Measurements from ENCODE around the gene ULK1.

ULK1 gene

DNA sequence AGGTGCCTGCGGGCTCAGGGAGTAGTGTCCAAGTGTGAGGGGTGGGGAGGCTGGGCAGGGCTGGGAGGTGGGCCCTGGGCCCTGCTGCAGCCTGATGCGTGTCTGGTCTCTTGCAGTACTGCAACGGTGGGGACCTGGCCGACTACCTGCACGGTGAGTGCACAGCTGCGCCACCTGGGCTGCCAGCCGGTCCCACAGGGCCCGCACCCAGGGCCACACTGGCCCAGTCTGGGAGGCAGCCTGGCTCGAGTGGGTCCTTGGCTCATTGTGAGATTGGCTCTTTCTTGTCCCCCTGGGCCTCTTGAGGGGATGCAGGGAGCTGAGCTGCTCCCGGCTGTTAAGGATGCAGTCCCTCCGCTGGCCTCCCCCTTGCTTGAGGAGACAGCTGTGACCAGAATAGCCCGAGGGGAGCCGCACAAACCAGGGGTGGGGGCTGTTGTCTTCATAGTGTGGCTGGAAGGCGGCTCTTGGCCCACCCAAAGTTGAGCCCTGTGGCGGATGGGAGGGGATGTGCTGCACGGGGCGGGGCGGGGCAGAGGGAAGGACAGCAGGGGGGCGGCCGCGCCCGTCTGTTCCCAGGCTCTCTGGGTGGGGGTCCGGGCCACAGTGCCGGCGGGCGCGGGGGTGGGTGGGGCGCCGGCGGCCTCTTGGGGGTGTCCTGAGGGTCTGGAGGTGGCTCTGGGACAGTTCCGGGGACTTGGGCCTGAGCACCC lies 13.1 kb downstream of the ULK1 start:
- in situ Hi-C loops (cut with MboI; ENCODE audit: low sequenced_read_pairs) = no loop called here

DNA sequence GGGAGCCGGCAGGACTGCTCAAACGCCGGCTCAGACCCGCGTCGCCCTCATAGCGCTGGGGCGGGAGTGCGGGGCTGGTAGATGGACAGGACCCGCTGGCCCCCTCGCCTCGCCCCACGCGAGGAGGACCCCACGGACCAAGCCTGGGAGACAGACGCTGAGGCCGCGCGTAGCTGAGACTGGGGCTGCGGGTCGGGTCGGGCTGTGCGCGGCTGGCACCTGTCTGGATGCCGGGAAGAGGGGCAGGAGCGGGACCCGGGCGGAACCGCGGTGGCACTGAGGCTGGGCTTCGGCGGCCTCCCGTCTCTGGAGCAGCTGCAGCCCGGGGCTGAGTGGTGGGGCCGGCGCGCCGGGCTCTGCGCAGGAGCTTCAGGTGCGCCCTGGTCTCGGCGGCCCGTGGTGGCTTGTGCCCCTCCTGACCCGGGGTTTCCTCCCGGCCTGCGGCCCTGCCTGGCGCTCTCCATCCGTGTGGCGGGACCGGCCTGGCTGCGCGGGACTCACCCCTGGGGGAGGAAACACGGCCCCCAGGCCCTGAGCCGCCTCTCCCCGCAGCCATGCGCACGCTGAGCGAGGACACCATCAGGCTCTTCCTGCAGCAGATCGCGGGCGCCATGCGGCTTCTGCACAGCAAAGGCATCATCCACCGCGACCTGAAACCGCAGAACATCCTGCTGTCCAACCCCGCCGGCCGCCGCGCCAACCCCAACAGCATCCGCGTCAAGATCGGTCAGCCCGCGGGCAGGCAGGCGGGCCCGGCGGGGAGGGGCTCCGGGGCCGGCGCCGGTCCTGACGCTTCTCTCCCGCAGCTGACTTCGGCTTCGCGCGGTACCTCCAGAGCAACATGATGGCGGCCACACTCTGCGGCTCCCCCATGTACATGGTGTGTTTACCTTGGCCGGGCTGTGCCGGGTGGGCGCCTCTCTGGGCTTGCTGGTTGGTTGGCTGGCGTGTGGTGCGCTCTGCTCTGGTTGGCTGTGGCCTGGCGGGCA lies 14.0 kb downstream of the ULK1 start:
- in situ Hi-C loops (cut with MboI; ENCODE audit: low sequenced_read_pairs) = no loop called here

GRCh38 chr12:131909081-131909751 lies 14.8 kb downstream of the ULK1 start:
- in situ Hi-C loops (cut with MboI; ENCODE audit: low sequenced_read_pairs) = no loop called here

DNA sequence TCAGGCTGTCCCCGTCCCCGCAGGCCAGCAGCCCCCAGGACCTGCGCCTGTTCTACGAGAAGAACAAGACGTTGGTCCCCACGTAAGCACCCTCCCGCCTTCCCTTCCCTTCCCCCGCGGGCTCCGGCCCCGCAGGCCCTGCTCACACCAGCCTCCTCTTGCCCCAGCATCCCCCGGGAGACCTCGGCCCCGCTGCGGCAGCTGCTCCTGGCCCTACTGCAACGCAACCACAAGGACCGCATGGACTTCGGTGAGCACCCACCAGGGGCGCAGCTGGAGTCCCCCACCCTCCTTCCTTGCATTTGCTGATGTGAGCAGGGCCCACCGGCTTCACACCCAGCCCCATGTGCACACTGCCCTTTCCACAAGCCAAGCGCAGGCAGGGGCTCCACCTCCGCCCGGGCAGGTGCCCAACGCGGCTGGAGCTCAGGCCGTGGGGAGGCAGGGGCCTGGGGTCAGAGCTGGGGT lies 15.4 kb downstream of the ULK1 start:
- in situ Hi-C loops (cut with MboI; ENCODE audit: low sequenced_read_pairs) = no loop called here

DNA sequence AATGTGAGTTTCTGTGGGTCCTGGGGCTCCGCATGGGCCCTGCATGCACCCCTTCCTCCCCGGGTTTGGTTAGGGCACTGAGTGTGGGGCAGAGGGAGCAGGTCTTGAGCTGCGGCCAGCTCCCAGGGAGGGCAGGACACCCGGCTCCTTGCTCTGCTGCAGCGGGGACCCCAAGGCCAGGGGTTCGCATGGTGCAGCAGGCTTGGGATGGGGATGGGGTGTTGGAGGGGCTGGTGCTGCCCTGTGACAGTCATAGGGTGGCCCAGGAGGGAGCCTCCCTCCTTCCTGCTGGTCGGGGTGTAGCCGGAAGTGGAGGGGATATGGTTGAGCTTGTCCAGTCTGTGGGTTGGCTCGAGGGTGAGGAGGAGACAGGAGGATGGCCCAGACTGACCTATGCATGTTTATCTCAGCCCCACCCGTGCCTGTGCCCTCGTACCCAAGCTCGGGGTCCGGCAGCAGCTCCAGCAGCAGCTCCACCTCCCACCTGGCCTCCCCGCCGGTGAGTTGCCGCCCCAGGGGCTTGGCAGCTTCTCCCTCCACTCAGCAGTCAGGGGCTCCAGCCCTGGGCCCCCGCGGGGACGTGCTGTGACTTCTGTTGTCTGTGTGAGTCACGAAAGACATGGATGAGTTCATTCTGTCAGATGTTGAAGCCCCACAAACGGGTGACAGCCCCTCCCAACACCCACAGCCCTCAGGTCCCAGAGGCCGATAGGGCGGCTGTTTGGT lies 16.0 kb downstream of the ULK1 start:
- in situ Hi-C loops (cut with MboI; ENCODE audit: low sequenced_read_pairs) = no loop called here

DNA sequence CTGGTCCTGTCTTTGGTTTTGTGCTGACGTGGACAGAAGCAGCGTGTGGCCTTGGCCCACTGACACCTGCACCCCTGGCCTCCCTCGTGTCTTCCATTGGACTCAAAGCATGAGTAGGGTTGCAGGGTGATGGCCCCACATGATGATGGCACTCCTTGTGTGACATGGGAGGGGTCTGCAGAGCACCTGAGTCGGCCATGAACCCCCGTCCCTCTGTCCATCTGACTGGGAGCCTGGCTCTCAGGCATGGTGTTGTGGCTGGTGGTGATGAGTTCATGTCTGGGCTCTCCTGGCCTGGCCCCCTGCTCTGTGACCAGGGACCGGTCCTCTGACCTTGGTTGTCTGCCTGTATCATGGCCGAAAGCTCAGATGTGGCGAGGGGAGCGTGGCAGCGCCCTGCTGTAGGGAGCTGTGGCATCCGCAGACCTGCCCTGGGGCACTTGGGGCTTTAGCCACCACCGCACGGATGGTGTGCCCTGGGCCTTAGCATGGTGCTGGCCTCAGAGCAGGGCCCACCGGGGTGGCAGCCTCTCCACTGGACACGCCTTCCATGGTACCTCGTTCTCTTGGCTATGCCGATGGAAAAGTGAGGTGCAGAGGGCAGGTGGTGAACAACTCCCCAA lies 16.7 kb downstream of the ULK1 start:
- in situ Hi-C loops (cut with MboI; ENCODE audit: low sequenced_read_pairs) = no loop called here

DNA sequence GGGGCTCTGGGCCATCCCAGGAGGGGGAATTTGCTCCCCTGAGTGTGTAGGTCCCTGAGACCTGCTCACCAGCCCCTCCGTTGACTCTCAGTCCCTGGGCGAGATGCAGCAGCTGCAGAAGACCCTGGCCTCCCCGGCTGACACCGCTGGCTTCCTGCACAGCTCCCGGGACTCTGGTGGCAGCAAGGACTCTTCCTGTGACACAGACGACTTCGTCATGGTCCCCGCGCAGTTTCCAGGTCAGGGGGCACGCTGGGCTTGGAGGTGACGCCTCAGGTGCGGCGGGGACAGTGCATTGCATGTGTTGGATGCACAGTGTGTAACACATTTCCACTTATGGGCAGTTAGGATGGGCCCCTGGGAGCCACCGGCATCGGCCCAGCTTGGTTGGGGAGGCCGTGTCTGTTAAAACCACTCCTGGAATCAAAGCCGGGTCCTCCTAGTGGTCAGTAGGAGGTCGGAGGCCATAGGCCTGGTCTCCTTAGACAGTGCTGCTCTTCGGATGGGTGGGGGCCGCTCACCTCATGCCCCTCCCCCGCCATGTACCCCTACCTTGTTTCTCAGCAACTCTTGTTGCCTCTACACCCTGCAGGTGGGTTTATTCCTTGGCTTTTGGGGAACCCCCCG lies 17.5 kb downstream of the ULK1 start:
- in situ Hi-C loops (cut with MboI; ENCODE audit: low sequenced_read_pairs) = no loop called here

DNA sequence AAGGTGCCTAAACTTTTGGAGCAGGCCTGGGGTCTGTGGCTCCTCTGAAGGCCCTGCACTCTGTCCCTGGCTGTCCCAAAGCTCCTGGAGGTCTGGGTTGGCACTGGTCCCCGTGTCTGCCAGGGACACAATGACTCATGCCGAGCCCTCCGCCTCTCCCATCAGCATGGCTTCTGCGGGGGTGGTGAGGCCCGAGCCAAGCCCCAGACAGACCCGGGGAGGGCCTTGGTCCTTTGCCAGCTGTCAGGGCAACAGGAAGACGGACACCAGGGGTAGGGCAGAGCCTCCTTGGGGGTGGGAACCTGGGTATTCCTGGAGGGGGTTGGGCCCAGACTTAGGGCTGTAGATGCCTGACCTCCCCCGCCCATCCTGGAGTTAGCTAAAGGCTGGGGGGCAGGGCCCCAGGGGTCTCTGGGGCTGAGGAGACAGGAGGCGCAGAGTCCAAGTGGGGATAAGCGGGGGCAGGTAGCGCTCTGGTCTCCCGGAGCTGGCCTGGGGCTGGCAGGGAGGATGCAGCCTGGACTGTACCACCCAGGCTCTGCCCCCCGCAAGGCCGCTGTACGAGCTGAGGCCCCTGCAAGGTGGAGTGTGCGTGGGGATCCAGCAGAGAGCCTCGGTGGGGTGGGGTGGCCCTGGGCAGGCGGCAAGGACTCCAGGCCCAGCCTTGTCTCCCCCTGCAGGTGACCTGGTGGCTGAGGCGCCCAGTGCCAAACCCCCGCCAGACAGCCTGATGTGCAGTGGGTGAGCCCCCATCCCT lies 18.3 kb downstream of the ULK1 start:
- in situ Hi-C loops (cut with MboI; ENCODE audit: low sequenced_read_pairs) = no loop called here

DNA sequence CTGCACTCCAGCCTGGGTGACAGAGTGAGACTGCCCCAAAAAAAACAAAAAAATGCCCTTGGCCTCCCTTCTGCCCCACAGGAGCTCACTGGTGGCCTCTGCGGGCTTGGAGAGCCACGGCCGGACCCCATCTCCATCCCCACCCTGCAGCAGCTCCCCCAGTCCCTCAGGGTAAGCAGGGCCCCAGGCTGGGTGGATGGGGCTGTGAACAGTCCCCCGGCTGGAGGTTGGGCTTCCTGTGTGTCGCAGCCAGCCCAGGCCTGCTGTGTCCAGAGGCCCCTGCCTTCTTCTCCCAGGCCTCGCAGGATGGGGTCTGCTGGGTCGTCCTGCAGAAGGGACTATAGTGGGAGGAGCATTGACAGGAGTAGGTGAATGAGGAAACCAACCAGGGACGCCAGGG lies 19.2 kb downstream of the ULK1 start:
- in situ Hi-C loops (cut with MboI; ENCODE audit: low sequenced_read_pairs) = no loop called here

DNA sequence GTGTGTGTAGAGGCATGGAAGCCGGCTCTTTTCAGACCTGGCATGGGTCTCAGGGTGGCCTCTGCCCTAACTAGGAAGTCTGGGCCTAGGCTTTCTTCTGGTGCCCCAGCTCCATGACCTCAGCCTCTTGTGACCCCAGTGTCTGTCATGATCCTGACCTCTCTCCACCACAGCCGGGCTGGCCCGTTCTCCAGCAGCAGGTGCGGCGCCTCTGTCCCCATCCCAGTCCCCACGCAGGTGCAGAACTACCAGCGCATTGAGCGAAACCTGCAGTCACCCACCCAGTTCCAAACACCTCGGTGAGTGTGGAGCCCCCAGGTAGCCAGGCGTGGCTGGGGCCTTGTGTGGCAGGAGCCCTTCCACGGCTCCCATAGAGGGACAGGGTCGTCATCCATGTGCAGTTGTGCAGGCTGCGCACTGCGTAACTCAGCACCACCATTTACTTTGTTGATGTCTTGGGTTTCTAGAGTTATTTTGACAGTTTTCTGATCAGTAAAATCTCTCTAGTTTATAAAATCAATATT lies 19.8 kb downstream of the ULK1 start:
- in situ Hi-C loops (cut with MboI; ENCODE audit: low sequenced_read_pairs) = no loop called here

GRCh38 chr12:131915000-131915689 lies 20.7 kb downstream of the ULK1 start:
- in situ Hi-C loops (cut with MboI; ENCODE audit: low sequenced_read_pairs) = no loop called here

GRCh38 chr12:131915823-131916222 lies 21.4 kb downstream of the ULK1 start:
- in situ Hi-C loops (cut with MboI; ENCODE audit: low sequenced_read_pairs) = no loop called here

GRCh38 chr12:131916306-131917138 lies 22.1 kb downstream of the ULK1 start:
- in situ Hi-C loops (cut with MboI; ENCODE audit: low sequenced_read_pairs) = no loop called here

DNA sequence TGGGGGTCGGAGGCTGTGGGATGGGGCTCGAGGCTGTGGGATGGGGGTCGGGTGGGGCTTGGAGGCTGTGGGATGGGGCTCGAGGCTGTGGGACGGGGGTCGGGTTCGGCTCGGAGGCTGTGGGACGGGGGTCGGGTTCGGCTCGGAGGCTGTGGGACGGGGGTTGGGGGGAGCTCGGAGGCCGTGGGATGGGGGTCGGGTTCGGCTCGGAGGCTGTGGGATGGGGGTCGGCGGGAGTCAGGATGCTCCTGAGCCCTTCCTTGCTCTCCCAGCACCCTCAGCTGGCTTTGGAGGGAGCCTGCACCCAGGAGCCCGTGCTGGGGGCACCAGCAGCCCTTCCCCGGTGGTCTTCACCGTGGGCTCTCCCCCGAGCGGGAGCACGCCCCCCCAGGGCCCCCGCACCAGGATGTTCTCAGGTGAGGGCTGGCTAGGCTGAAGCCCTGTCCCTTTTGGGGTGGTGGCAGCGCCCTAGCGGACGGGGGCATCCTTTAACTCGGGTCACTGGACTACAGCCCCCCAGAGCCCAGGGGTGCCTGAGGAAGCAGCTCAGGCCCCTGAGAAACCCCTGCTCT lies 22.8 kb downstream of the ULK1 start:
- in situ Hi-C loops (cut with MboI; ENCODE audit: low sequenced_read_pairs) = no loop called here

DNA sequence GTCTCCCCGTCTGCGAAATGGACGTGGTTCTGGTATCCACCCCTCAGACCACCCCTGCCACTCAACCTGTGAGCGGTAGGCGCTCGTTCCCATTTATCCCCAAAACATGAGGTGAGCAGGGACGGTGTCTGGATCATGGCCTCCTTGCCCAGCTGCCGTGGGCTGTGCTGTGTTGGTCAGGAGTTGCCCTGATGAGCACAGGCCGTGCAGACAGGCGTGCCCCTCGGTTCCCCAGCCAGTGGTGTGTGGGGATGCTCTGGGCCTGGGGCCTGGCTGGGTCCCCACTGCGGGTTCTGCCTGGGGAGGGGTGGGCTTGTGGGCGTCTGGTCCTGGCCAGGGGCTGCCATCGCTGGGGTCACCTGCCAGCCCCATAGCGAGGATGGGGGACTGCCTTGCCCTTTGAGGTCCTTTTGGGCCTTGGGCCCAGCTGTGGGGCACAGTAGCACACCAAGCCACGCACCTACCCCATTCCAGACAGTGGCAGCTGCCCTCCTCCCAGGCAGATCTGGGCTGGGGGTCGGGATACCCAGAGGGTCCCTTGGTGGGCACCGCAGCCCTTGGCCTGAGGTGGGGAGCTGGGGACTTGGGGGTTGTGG lies 23.4 kb downstream of the ULK1 start:
- in situ Hi-C loops (cut with MboI; ENCODE audit: low sequenced_read_pairs) = no loop called here

GRCh38 chr12:131918311-131919050 lies 24.1 kb downstream of the ULK1 start:
- in situ Hi-C loops (cut with MboI; ENCODE audit: low sequenced_read_pairs) = no loop called here
